ENCODE data around the gene ZFP92. TPM values are rescaled to one million over a fixed set of nuclear protein-coding genes. Genes with fewer than 3 reads are reported as not detected.
"Not testable (repeated sequence)": the region's sequence is repeated elsewhere in the genome, so short reads cannot be mapped to it uniquely, and the experiment has no call there.

The ZFP92 gene
- total and polyA plus RNA-seq, 2 experiments from 2014 or later, result 0.09 TPM; not detected in 1

- TF ChIP-seq, protein P1, sequence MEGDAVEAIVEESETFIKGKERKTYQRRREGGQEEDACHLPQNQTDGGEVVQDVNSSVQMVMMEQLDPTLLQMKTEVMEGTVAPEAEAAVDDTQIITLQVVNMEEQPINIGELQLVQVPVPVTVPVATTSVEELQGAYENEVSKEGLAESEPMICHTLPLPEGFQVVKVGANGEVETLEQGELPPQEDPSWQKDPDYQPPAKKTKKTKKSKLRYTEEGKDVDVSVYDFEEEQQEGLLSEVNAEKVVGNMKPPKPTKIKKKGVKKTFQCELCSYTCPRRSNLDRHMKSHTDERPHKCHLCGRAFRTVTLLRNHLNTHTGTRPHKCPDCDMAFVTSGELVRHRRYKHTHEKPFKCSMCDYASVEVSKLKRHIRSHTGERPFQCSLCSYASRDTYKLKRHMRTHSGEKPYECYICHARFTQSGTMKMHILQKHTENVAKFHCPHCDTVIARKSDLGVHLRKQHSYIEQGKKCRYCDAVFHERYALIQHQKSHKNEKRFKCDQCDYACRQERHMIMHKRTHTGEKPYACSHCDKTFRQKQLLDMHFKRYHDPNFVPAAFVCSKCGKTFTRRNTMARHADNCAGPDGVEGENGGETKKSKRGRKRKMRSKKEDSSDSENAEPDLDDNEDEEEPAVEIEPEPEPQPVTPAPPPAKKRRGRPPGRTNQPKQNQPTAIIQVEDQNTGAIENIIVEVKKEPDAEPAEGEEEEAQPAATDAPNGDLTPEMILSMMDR (IDR thresholded peaks at IDR 0.05; ENCODE audit: low read depth, low read length), result no peak
- Histone ChIP-seq H3K36me3 (no peaks in the 10 kb centered on the region), H3K4me1 (ENCODE audit: low read depth) (no peaks in the 10 kb centered on the region), H3K9me3 (ENCODE audit: low read depth) (no peaks in the 10 kb centered on the region), H3K27ac (no peak overlapping the region), H3K27me3 (no peaks in the 10 kb centered on the region), H3K4me3 (no peak overlapping the region)
- no peak for DNase-seq (ENCODE audit: low read depth in 1 of 2, low spot score in 1 of 2)
These were observed 23.9 kb upstream of the ZFP92 start for GRCh38 chrX:153387345-153387744.

GRCh38 chrX:153387987-153388721 is 23.1 kb upstream of the ZFP92 start:
- no peaks in the 10 kb centered on the region for H3K36me3 ChIP-seq

DNA sequence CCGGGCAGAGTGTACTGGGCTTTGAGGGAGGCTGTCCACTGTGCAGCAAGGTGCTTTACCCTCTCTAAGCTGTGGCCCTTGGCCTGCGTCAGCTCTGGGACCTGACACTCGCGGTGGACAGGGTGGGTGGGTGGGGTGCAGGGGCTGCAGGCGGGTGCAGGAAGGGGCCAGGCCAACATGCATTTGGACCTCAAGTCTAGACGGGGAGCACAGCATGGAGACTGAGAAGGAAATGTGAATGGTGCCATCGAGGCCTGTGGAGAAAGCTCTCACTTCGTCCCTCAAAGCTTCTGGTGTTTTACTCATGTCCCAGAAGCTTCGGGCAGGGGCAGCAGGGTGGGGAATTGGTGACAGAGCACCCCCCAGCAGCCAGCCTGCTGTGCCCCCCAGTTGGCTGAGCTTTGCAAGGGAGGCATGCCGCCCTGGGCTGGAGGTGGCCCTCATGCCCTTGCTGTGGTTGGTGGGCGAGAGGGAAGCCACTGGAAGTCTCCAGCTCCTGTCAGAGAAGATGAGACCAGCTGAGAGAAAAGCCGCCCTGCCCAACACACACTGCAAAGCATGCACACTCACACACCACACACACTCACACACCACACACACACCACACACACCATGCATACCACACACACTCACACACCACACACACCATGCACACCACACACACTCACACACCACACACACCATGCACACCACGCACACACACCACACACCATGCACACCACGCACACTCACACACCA is 22.4 kb upstream of the ZFP92 start:
- H3K27me3 ChIP-seq, result no peaks in the 10 kb centered on the region
- TF ChIP-seq, protein P1 (IDR thresholded peaks at IDR 0.05; ENCODE audit: low read depth, low read length), result no peak
- H3K27ac ChIP-seq, result no peak overlapping the region
- no peaks in the 10 kb centered on the region for H3K4me1 ChIP-seq (ENCODE audit: low read depth)
- H3K9me3 ChIP-seq (ENCODE audit: low read depth), result no peaks in the 10 kb centered on the region
- H3K4me3 ChIP-seq, result no peak overlapping the region
- no peak for DNase-seq (ENCODE audit: low read depth in 1 of 2, low spot score in 1 of 2)
- H3K36me3 ChIP-seq, result no peaks in the 10 kb centered on the region

More at GRCh38 chrX:153387987-153388721, 23.1 kb upstream of the ZFP92 start:
- Histone ChIP-seq H3K4me3 (no peak overlapping the region), H3K27me3 (no peaks in the 10 kb centered on the region), H3K4me1 (ENCODE audit: low read depth) (no peaks in the 10 kb centered on the region), H3K27ac (no peak overlapping the region), H3K9me3 (ENCODE audit: low read depth) (no peaks in the 10 kb centered on the region)
- DNase-seq (ENCODE audit: low read depth in 1 of 2, low spot score in 1 of 2), result no peak
- TF ChIP-seq, protein P1 (IDR thresholded peaks at IDR 0.05; ENCODE audit: low read depth, low read length), result no peak

DNA sequence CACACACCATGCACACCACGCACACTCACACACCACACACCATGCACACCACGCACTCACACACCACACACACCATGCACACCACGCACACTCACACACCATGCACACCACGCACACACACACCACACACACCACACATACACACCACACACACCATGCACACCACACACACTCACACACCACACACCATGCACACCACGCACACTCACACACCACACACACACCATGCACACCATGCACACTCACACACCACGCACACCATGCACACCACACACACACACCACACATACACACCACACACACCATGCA is 21.9 kb upstream of the ZFP92 start:
- not testable (repeated sequence) for H3K4me1 ChIP-seq (ENCODE audit: low read depth); DNase-seq (ENCODE audit: low read depth in 1 of 2, low spot score in 1 of 2); H3K4me3 ChIP-seq; H3K27me3 ChIP-seq; H3K9me3 ChIP-seq (ENCODE audit: low read depth); H3K36me3 ChIP-seq; H3K27ac ChIP-seq

GRCh38 chrX:153392642-153393321 is 18.5 kb upstream of the ZFP92 start:
- Histone ChIP-seq H3K27ac (no peak overlapping the region), H3K4me1 (ENCODE audit: low read depth) (no peaks in the 10 kb centered on the region), H3K27me3 (no peaks in the 10 kb centered on the region), H3K4me3 (no peak overlapping the region), H3K36me3 (no peaks in the 10 kb centered on the region), H3K9me3 (ENCODE audit: low read depth) (no peaks in the 10 kb centered on the region)
- DNase-seq (ENCODE audit: low read depth in 1 of 2, low spot score in 1 of 2), result no peak
- TF ChIP-seq, protein P1 (IDR thresholded peaks at IDR 0.05; ENCODE audit: low read depth, low read length), result no peak

DNA sequence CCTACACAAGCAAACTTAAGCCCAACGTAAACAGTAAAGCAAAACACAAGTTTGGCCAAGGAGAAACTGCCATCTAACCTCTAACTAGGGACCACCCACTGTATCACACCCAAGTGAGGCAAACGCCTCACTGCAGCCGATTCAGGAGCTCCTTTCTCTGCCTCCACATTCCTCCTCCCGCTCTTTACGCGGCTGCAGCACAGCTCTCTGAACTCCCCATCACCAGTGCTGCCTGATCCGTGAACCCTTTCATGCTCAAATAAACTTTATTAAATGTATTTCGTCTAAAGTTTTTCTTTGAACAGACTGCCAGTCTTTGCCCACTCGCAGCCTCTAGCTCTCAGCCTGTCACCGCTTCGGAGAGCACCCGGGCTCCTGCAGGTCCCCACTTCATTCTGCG is 16.7 kb upstream of the ZFP92 start:
- no peaks in the 10 kb centered on the region for H3K36me3 ChIP-seq
- no peak for DNase-seq (ENCODE audit: low read depth in 1 of 2, low spot score in 1 of 2)

More for the DNA sequence above, 16.7 kb upstream of the ZFP92 start:
- no peak overlapping the region for H3K27ac ChIP-seq
- H3K27me3 ChIP-seq, result no peaks in the 10 kb centered on the region
- TF ChIP-seq, protein P1 (IDR thresholded peaks at IDR 0.05; ENCODE audit: low read depth, low read length), result no peak
- no peaks in the 10 kb centered on the region for H3K4me1 ChIP-seq (ENCODE audit: low read depth)
- no peaks in the 10 kb centered on the region for H3K9me3 ChIP-seq (ENCODE audit: low read depth)
- no peak overlapping the region for H3K4me3 ChIP-seq
